ENCODE results near the gene SLX4IP.

- TF ChIP-seq EZH2 (IDR thresholded peaks at IDR 0.05; ENCODE audit: borderline replicate concordance, low read length), result no peak
- TF ChIP-seq, protein P1, sequence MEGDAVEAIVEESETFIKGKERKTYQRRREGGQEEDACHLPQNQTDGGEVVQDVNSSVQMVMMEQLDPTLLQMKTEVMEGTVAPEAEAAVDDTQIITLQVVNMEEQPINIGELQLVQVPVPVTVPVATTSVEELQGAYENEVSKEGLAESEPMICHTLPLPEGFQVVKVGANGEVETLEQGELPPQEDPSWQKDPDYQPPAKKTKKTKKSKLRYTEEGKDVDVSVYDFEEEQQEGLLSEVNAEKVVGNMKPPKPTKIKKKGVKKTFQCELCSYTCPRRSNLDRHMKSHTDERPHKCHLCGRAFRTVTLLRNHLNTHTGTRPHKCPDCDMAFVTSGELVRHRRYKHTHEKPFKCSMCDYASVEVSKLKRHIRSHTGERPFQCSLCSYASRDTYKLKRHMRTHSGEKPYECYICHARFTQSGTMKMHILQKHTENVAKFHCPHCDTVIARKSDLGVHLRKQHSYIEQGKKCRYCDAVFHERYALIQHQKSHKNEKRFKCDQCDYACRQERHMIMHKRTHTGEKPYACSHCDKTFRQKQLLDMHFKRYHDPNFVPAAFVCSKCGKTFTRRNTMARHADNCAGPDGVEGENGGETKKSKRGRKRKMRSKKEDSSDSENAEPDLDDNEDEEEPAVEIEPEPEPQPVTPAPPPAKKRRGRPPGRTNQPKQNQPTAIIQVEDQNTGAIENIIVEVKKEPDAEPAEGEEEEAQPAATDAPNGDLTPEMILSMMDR (conservative IDR thresholded peaks at IDR 0.05 in 1 of 2, IDR thresholded peaks at IDR 0.05 in 1 of 2; ENCODE audit: extremely low read depth in 1 of 2, insufficient read depth in 1 of 2, low read depth in 1 of 2, low read length in 2 of 2), result no peak
Observed at GRCh38 chr20:10573273-10573950, 138.3 kb downstream of the SLX4IP start.
